DND-41 (cell line): Measurements from ENCODE around the gene CALCOCO2.

ENCODE experiments used
- EZH2 ChIP-seq: IDR thresholded peaks from 3 replicates; pipeline ENCODE4 v1.6.1; 2012; ENCODE audit warnings: borderline replicate concordance, low read depth, mild to moderate bottlenecking, moderate library complexity, low read length, inconsistent platforms; ENCODE audit not compliant: severe bottlenecking
- TF ChIP-seq, protein P1 (sequence below): IDR thresholded peaks from 2 replicates; pipeline ENCODE4 v1.5.1; 2012; ENCODE audit warnings: borderline replicate concordance, low read length, moderate library complexity, mild to moderate bottlenecking; ENCODE audit not compliant: poor library complexity, severe bottlenecking; ENCODE audit errors: extremely low read depth

DNA sequence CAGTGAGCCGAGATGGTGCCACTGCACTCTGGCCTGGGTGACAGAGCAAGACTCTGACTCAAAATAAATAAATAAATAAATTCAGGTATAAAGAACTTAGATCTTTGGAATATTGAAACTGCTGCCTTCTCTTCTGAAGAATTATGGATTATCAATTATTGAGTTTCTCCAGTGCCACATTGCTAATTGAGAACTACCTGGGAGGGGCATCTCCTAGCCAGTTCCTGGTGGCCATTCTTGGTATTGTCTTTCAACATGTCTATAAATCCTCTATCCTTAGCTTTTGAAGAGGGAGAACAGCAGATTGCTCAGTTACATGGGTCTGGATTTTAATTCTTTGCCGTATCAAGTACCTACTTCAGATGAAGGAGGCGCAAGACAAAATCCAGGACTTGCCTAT lies 29.2 kb downstream of the CALCOCO2 start:
- TF ChIP-seq, protein P1, sequence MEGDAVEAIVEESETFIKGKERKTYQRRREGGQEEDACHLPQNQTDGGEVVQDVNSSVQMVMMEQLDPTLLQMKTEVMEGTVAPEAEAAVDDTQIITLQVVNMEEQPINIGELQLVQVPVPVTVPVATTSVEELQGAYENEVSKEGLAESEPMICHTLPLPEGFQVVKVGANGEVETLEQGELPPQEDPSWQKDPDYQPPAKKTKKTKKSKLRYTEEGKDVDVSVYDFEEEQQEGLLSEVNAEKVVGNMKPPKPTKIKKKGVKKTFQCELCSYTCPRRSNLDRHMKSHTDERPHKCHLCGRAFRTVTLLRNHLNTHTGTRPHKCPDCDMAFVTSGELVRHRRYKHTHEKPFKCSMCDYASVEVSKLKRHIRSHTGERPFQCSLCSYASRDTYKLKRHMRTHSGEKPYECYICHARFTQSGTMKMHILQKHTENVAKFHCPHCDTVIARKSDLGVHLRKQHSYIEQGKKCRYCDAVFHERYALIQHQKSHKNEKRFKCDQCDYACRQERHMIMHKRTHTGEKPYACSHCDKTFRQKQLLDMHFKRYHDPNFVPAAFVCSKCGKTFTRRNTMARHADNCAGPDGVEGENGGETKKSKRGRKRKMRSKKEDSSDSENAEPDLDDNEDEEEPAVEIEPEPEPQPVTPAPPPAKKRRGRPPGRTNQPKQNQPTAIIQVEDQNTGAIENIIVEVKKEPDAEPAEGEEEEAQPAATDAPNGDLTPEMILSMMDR: peak; percentile 32
- TF ChIP-seq EZH2: no peak
